NOMO-1 (cell line): ENCODE results near the gene PDGFA.

Source experiments
- DNase-seq, 2 experiments: peaks; one replicate each; lab custom pipeline; 2025; ENCODE audit not compliant: unreplicated experiment in 2 of 2; lab: John Stamatoyannopoulos, UW

PDGFA gene

GRCh38 chr7:507623-508300, 11.9 kb downstream of the PDGFA start:
- DNase-seq, result no peak

GRCh38 chr7:506921-507622, 12.6 kb downstream of the PDGFA start:
- no peak for DNase-seq

GRCh38 chr7:506391-506831, 13.2 kb downstream of the PDGFA start:
- DNase-seq, result no peak

GRCh38 chr7:505171-505570, 14.5 kb downstream of the PDGFA start:
- DNase-seq, result no peak

GRCh38 chr7:504221-505111, 15.2 kb downstream of the PDGFA start:
- no peak for DNase-seq

GRCh38 chr7:503575-504111, 16.0 kb downstream of the PDGFA start:
- DNase-seq, result no peak

- DNase-seq, result no peak
Measured at GRCh38 chr7:502296-502695, 17.4 kb downstream of the PDGFA start.

GRCh38 chr7:501526-501925, 18.1 kb downstream of the PDGFA start:
- no peak for DNase-seq

- DNase-seq, result no peak
Measured at GRCh38 chr7:500521-501420, 18.9 kb downstream of the PDGFA start.

- no peak for DNase-seq
Measured at GRCh38 chr7:499853-500485, 19.7 kb downstream of the PDGFA start.

GRCh38 chr7:498678-499641, 20.7 kb downstream of the PDGFA start:
- DNase-seq, result no peak

- no peak for DNase-seq
Measured at GRCh38 chr7:497946-498655, 21.5 kb downstream of the PDGFA start.

- DNase-seq, result no peak
Measured at GRCh38 chr7:497346-497745, 22.3 kb downstream of the PDGFA start.

- DNase-seq, result no peak
Measured at GRCh38 chr7:496528-497295, 22.9 kb downstream of the PDGFA start.

- no peak for DNase-seq
Measured at GRCh38 chr7:495761-496321, 23.8 kb downstream of the PDGFA start.

GRCh38 chr7:495326-495725, 24.3 kb downstream of the PDGFA start:
- no peak for DNase-seq

GRCh38 chr7:494906-495305, 24.7 kb downstream of the PDGFA start:
- no peak for DNase-seq
